IMR-90 (cell line): ENCODE results near the gene AKAP13. TPM values are rescaled to one million over a fixed set of nuclear protein-coding genes. Genes with fewer than 3 reads are reported as not detected.

Experiments used
- ATAC-seq: fragments of 200-7000 bp; cut with Tn5 transposase; 2 replicates; pipeline ENCODE4 v1.9.1; 2020; ENCODE audit warnings: low read depth, mild to moderate bottlenecking, moderate library complexity
- BruUV-seq: library from RNA; stranded (reverse); fragments of 400-500 nt; replicated peaks from 2 replicates; lab custom pipeline; 2021; lab: Mats Ljungman, UMichigan
- CTCF ChIA-PET: fragments of 300-600 bp; formaldehyde crosslinking; extraction: SDS; loops from one replicate; lab custom pipeline; 2021; ENCODE audit warnings: antibody characterized with exemption; lab: Yijun Ruan, JAX
- POLR2A ChIA-PET: fragments of 300-600 bp; sonication (Branson Sonifier 250); formaldehyde crosslinking; loops from one replicate; lab custom pipeline; 2022; ENCODE audit warnings: antibody characterized with exemption; ENCODE audit not compliant: unreplicated experiment; lab: Charles Lee
- DNase-seq: peaks from one replicate; pipeline ENCODE4 v3.0.0; 2013
- H2AFZ ChIP-seq: replicated peaks from 2 replicates; pipeline ENCODE3; 2013; ENCODE audit warnings: low read length, mild to moderate bottlenecking; ENCODE audit not compliant: poor library complexity
- H2AK5ac ChIP-seq: 2 replicates; pipeline ENCODE4 v1.6.1; 2013; ENCODE audit warnings: low read depth, low read length, inconsistent platforms
- H2AK9ac ChIP-seq: replicated peaks from 2 replicates; pipeline ENCODE3; 2013; ENCODE audit warnings: mild to moderate bottlenecking, low read depth, low read length, moderate library complexity; ENCODE audit not compliant: poor library complexity
- H2BK120ac ChIP-seq: 2 replicates; pipeline ENCODE4 v1.6.1; 2013; ENCODE audit warnings: low read depth, low read length, inconsistent platforms
- H2BK15ac ChIP-seq: 3 replicates; pipeline ENCODE4 v1.6.1; 2013; ENCODE audit warnings: low read depth, low read length, inconsistent platforms
- H2BK20ac ChIP-seq: 2 replicates; pipeline ENCODE4 v1.6.1; 2013; ENCODE audit warnings: low read depth, mild to moderate bottlenecking, inconsistent platforms, low read length, moderate library complexity
- H2BK5ac ChIP-seq: 2 replicates; pipeline ENCODE4 v1.6.1; 2013; ENCODE audit warnings: mild to moderate bottlenecking, low read depth, low read length, inconsistent platforms; ENCODE audit not compliant: poor library complexity, severe bottlenecking
- H3K14ac ChIP-seq: replicated peaks from 2 replicates; pipeline ENCODE4 v1.6.1; 2013; ENCODE audit warnings: low read depth, low read length, inconsistent platforms
- H3K18ac ChIP-seq: 2 replicates; pipeline ENCODE4 v1.6.1; 2013; ENCODE audit warnings: low read depth, low read length, control low read depth
- H3K23ac ChIP-seq: 2 replicates; pipeline ENCODE4 v1.6.1; 2013; ENCODE audit warnings: low read depth, low read length, inconsistent platforms
- H3K27ac ChIP-seq: 2 replicates; pipeline ENCODE4 v1.5.1; 2013; ENCODE audit warnings: mild to moderate bottlenecking, control low read depth, low read length; ENCODE audit not compliant: insufficient read depth
- H3K27me3 ChIP-seq: 2 replicates; pipeline ENCODE4 v1.6.1; 2013; ENCODE audit warnings: low read length; ENCODE audit not compliant: control insufficient read depth, insufficient read depth
- H3K36me3 ChIP-seq: 2 replicates; pipeline ENCODE4 v1.6.1; 2013; ENCODE audit warnings: low read length, mixed read lengths; ENCODE audit not compliant: control insufficient read depth, insufficient read depth
- H3K4ac ChIP-seq: 2 replicates; pipeline ENCODE4 v1.6.1; 2013; ENCODE audit warnings: low read depth, low read length, inconsistent platforms
- H3K4me1 ChIP-seq: 2 replicates; pipeline ENCODE4 v1.6.1; 2013; ENCODE audit warnings: low read length, mixed read lengths; ENCODE audit not compliant: control insufficient read depth, insufficient read depth
- H3K4me2 ChIP-seq: 2 replicates; pipeline ENCODE4 v1.6.1; 2013; ENCODE audit warnings: low read depth, mild to moderate bottlenecking, control low read depth, low read length, moderate library complexity
- H3K4me3 ChIP-seq: 2 replicates; pipeline ENCODE4 v1.5.1; 2013; ENCODE audit warnings: low read depth, mild to moderate bottlenecking, control low read depth, low read length, moderate library complexity; ENCODE audit not compliant: insufficient read depth
- H3K56ac ChIP-seq: 2 replicates; pipeline ENCODE4 v1.6.1; 2013; ENCODE audit warnings: low read length, inconsistent platforms; ENCODE audit not compliant: insufficient read depth; ENCODE audit errors: extremely low read depth
- H3K79me1 ChIP-seq, 2 experiments: 2 replicates each; pipeline ENCODE4 v1.6.1; 2013; ENCODE audit warnings: low read length in 2 of 2, inconsistent platforms in 1 of 2, low read depth in 1 of 2
- H3K9ac ChIP-seq: 2 replicates; pipeline ENCODE4 v1.6.1; 2013; ENCODE audit warnings: low read depth, low read length, control low read depth
- H3K9me1 ChIP-seq: 2 replicates; pipeline ENCODE4 v1.6.1; 2013; ENCODE audit warnings: low read length, inconsistent platforms; ENCODE audit not compliant: insufficient read depth
- H3K9me3 ChIP-seq: 2 replicates; pipeline ENCODE4 v1.6.1; 2013; ENCODE audit warnings: low read length; ENCODE audit not compliant: control insufficient read depth, insufficient read depth
- H4K20me1 ChIP-seq: 2 replicates; pipeline ENCODE4 v1.6.1; 2013; ENCODE audit warnings: low read length, inconsistent platforms; ENCODE audit not compliant: insufficient read depth
- H4K5ac ChIP-seq: 2 replicates; pipeline ENCODE4 v1.6.1; 2013; ENCODE audit warnings: mild to moderate bottlenecking, low read depth, low read length, control low read depth
- H4K8ac ChIP-seq, 2 experiments: 2 replicates each; pipeline ENCODE4 v1.6.1; 2013; ENCODE audit warnings: low read depth in 2 of 2, low read length in 2 of 2, control low read depth in 1 of 2, inconsistent platforms in 1 of 2
- H4K91ac ChIP-seq: 2 replicates; pipeline ENCODE4 v1.6.1; 2013; ENCODE audit warnings: low read depth, low read length, inconsistent platforms; ENCODE audit not compliant: insufficient read depth
- CTCF ChIP-seq: conservative IDR thresholded peaks from 2 replicates; pipeline ENCODE4 v1.5.1; 2012; ENCODE audit warnings: mild to moderate bottlenecking, low read depth, low read length, improper control_type of control experiment
- MAFK ChIP-seq: IDR thresholded peaks from 2 replicates; pipeline ENCODE4 v1.6.1; 2012; ENCODE audit warnings: low read depth, low read length, improper control_type of control experiment
- NFE2L2 ChIP-seq: fragments of 150-350 bp; IDR thresholded peaks from 2 replicates; pipeline ENCODE4 v1.6.1; 2016; ENCODE audit warnings: low read depth, mild to moderate bottlenecking, low read length
- WGBS, 2 experiments: methylation state at CpG; one replicate each; pipeline versions ENCODE4 v1.1.5 to v1.1.7; 2013; ENCODE audit warnings: missing lambda C conversion rate in 2 of 2; ENCODE audit not compliant: insufficient read length in 1 of 2; ENCODE audit errors: extremely low coverage in 2 of 2; 5-methylcytosine and 5-hydroxymethylcytosine counted together
- dilution Hi-C: fragments of 300-500 bp; cut with HindIII; formaldehyde crosslinking; loops from one replicate; pipeline ENCODE4 v1.14.3; 2018; ENCODE audit warnings: low sequenced_read_pairs; ENCODE audit not compliant: unreplicated experiment
- in situ Hi-C: fragments of 300-500 bp; cut with MboI; formaldehyde crosslinking; loops from 3 replicates; pipeline ENCODE4 v1.14.3; 2019; ENCODE audit warnings: low sequenced_read_pairs, inconsistent platforms, mixed read lengths
- intact Hi-C: fragments of 100-400 bp; cut with micrococcal nuclease; formaldehyde crosslinking; loops from 2 replicates; pipeline ENCODE4 v1.10.0; 2022
- polyA plus RNA-seq, 3 experiments: library from polyadenylated mRNA; depleted of rRNA; stranded (reverse); fragments of >200 nt; gene quantifications; 2 replicates each; pipeline ENCODE4 v1.2.3, GENCODE V29; 2012; ENCODE audit warnings: low replicate concordance in 1 of 3
- total RNA-seq: library from RNA; depleted of rRNA; stranded (reverse); fragments of >200 nt; gene quantifications from 2 replicates; pipeline ENCODE4 v1.2.3, GENCODE V29; 2012

The AKAP13 gene
- total and polyA plus RNA-seq, 2 of the 4 experiments (the other 2 are of a cell fraction) = 10.4 to 46.4 TPM

GRCh38 chr15:85394554-85395333 lies 14.3 kb downstream of the AKAP13 start:
- Histone ChIP-seq H3K79me1 (peaks cover 28 to 68% of the 10 kb centered on the region in 2 experiments), H3K27ac (no peak overlapping the region), H2AK9ac (no peak overlapping the region), H3K4me2 (no peak overlapping the region), H3K18ac (no peak overlapping the region), H3K4me1 (peaks cover 2% of the 10 kb centered on the region; the same call in 1 of the 2 replicates), H2BK15ac (no peak overlapping the region), H3K27me3 (no peaks in the 10 kb centered on the region), H3K23ac (no peak overlapping the region), H3K9ac (no peak overlapping the region), H3K4me3 (no peak overlapping the region), H3K4ac (0 out of 2 replicates have a peak overlapping the region, but pooled peaks have one; percentile 21), H4K8ac (no peak overlapping the region), H2BK120ac (no peak overlapping the region), H2BK5ac (no peak overlapping the region), H2AK5ac (no peak overlapping the region), H3K9me1 (0 out of 2 replicates have a peak, but pooled peaks cover 5% of the 10 kb centered on the region), H3K36me3 (no peaks in the 10 kb centered on the region), H2AFZ (no peak overlapping the region), H4K5ac (no peak overlapping the region), H3K9me3 (no peaks in the 10 kb centered on the region), H3K56ac (no peak overlapping the region), H4K91ac (no peak overlapping the region), H4K20me1 (peaks cover 38% of the 10 kb centered on the region), H3K14ac (no peak overlapping the region), H2BK20ac (no peak overlapping the region)
- ChIA-PET CTCF (no interaction called here), POLR2A (no interaction called here)
- ATAC-seq = no peak
- intact Hi-C loops = no loop called here
- TF ChIP-seq MAFK = peak; percentile 31; the same call in 1 of the 2 replicates
- TF ChIP-seq NFE2L2 = 0 out of 2 replicates have a peak, but pooled peaks have one; percentile 40
- no peak for TF ChIP-seq CTCF
- dilution Hi-C loops = no loop called here
- in situ Hi-C loops = no loop called here
- BruUV-seq = no TSS peak
- no peak for DNase-seq
- no CpG with 5 or more reads among the region's 2 CpGs for WGBS, 2 experiments
